Glutamatergic neuron (in vitro differentiated cells): Measurements from ENCODE around the gene RAD50. TPM values are rescaled to one million over a fixed set of nuclear protein-coding genes. Genes with fewer than 3 reads are reported as not detected.

ENCODE experiments used
- DNase-seq: peaks from one replicate; pipeline ENCODE4 v3.0.0; 2022
- H3K27ac Mint-ChIP-seq: one replicate; pipeline ENCODE4 v1.8.0; 2020; ENCODE audit warnings: mild to moderate bottlenecking, mixed read lengths, inconsistent platforms; ENCODE audit not compliant: unreplicated experiment
- H3K27me3 Mint-ChIP-seq: one replicate; pipeline ENCODE4 v1.8.0; 2020; ENCODE audit warnings: mild to moderate bottlenecking, moderate library complexity, mixed read lengths, inconsistent platforms; ENCODE audit not compliant: unreplicated experiment
- H3K36me3 Mint-ChIP-seq: one replicate; pipeline ENCODE4 v1.8.0; 2020; ENCODE audit warnings: mild to moderate bottlenecking, mixed read lengths, inconsistent platforms; ENCODE audit not compliant: unreplicated experiment
- H3K4me1 Mint-ChIP-seq: one replicate; pipeline ENCODE4 v1.8.0; 2020; ENCODE audit warnings: mild to moderate bottlenecking, low read depth, mixed read lengths, inconsistent platforms; ENCODE audit not compliant: unreplicated experiment
- H3K4me3 Mint-ChIP-seq: one replicate; pipeline ENCODE4 v1.8.0; 2020; ENCODE audit warnings: mild to moderate bottlenecking, mixed read lengths, inconsistent platforms; ENCODE audit not compliant: unreplicated experiment
- H3K9me3 Mint-ChIP-seq: one replicate; pipeline ENCODE4 v1.8.0; 2020; ENCODE audit warnings: mild to moderate bottlenecking, moderate library complexity, mixed read lengths, inconsistent platforms; ENCODE audit not compliant: unreplicated experiment
- total RNA-seq: library from RNA; stranded (reverse); fragmentation: NEBNext Ultra II Directional; extraction: Animal tissue kit (Norgen Biotek cat#: 25700); gene quantifications from one replicate; pipeline ENCODE4 v1.2.1, GENCODE V29; 2021; ENCODE audit not compliant: unreplicated experiment
- TF ChIP-seq, protein P1 (sequence below): fragments of 200-600 bp; sonication (generic); IDR thresholded peaks from one replicate; pipeline ENCODE4 v1.5.0; 2021; ENCODE audit not compliant: partially characterized antibody, unreplicated experiment

Gene RAD50
- total RNA-seq, 1 donor from 2014 or later = 34.9 TPM

DNA sequence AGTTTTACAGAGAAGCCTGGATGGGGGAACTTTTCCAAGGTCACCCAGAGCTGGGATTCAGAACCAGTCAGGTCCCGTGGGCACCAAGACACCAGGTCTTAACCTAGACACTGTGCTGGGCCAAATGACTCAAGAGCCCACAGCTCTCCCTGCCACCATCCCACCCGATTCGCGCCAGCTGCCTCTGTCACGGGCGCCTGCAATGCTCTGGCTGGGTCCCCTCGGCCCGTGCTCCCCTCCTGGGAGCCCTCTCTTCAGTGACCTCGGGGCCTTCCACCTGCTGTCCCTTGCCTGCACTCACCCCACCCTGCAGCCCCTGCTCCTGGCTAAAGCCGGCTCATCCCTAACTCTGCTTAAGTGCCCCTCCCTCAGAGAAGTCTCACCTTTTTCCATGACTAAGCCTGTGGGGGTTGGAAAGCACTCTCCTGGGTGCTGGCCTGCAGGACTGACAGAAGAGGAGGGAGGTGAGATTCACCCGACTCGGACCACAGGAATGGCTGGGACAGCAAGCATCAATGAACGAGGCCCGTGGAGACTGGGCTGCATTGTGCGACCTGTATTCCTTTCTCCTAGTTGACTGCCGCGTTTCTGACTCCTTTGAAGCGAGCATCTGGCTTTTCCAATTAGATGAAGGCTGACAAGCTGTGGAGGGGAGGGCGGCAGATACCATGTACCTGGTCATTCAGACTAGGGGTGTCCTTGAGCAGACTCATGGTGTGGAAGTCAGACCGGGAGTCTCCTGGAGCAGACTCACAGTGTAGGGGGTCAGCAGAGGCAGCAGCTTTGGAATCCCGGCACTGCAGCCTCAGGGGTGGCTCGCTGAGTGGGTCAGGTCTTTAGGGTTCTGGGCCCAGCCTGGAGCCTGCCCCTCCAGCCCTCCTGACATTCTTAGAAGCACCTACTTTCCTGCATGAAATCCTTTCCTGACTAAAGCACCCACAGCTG is 111.3 kb downstream of the RAD50 start:
- H3K27me3 Mint-ChIP-seq = peaks cover 2% of the 10 kb centered on the region
- TF ChIP-seq, protein P1, sequence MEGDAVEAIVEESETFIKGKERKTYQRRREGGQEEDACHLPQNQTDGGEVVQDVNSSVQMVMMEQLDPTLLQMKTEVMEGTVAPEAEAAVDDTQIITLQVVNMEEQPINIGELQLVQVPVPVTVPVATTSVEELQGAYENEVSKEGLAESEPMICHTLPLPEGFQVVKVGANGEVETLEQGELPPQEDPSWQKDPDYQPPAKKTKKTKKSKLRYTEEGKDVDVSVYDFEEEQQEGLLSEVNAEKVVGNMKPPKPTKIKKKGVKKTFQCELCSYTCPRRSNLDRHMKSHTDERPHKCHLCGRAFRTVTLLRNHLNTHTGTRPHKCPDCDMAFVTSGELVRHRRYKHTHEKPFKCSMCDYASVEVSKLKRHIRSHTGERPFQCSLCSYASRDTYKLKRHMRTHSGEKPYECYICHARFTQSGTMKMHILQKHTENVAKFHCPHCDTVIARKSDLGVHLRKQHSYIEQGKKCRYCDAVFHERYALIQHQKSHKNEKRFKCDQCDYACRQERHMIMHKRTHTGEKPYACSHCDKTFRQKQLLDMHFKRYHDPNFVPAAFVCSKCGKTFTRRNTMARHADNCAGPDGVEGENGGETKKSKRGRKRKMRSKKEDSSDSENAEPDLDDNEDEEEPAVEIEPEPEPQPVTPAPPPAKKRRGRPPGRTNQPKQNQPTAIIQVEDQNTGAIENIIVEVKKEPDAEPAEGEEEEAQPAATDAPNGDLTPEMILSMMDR = no peak
- peaks cover 13% of the 10 kb centered on the region for H3K4me1 Mint-ChIP-seq
- no peak overlapping the region for H3K4me3 Mint-ChIP-seq
- peaks cover 5% of the 10 kb centered on the region for H3K9me3 Mint-ChIP-seq
- H3K36me3 Mint-ChIP-seq = no peaks in the 10 kb centered on the region
- no peak overlapping the region for H3K27ac Mint-ChIP-seq
- DNase-seq = no peak

DNA sequence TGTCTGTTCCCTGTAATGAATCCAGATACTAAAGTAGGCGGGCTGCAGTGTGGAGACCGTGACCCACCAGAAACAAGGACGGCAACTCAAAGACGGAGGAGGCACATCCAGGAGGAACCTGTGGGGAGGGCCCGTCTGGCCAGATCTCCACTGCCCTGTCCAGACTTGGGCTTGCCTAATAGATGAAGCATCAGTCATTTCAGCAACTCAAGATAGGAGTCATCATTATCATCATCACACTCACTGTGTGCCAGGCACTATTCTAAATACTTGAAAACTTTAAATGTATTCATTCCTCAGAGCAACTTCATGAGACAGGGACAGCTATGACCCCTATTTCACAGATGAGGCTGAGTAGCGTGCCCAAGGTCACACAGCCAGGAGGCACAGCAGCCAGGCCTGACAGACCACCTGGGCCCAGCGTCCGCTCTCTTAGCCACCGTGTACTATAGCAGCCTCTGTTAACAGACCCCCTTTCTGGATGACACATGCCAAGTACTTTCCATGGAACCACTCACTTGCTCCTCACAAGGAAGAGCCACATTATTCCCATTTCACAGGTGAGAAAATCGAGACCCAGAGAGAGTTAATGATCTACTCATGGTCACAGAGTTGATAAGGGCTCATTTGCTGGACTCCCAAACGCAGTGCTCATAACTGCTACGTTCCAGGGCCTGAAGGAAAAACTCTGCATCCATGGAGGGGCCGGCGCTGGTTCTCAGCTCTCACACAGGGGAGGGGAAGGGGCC is 112.1 kb downstream of the RAD50 start:
- DNase-seq = no peak
- Mint-ChIP-seq H3K36me3 (no peaks in the 10 kb centered on the region), H3K4me3 (no peak overlapping the region), H3K4me1 (peaks cover 8% of the 10 kb centered on the region), H3K27me3 (peaks cover 3% of the 10 kb centered on the region), H3K27ac (no peak overlapping the region), H3K9me3 (peaks cover 5% of the 10 kb centered on the region)
- TF ChIP-seq, protein P1 = no peak

DNA sequence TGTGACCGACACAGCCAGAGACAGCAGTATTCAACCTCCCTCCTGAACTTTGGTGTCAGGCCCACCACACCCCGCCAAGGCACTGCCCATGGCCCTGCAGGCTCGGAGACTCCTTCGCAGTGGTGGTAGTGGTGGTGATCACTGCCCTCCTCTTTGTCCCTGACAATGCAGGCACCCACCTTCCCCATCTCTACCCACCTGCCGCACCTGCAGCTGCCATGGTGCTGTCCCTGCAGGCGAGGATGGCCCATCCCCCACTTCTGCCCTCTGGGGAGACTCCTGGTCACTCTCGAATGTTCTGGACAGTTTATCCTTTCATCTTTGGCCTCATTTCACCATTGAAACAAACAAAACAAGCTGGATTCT is 112.7 kb downstream of the RAD50 start:
- Mint-ChIP-seq H3K9me3 (peaks cover 5% of the 10 kb centered on the region), H3K36me3 (peaks cover 3% of the 10 kb centered on the region), H3K4me3 (no peak overlapping the region), H3K27me3 (peaks cover 6% of the 10 kb centered on the region), H3K4me1 (peaks cover 2% of the 10 kb centered on the region), H3K27ac (no peak overlapping the region)
- TF ChIP-seq, protein P1 = no peak
- DNase-seq = no peak

DNA sequence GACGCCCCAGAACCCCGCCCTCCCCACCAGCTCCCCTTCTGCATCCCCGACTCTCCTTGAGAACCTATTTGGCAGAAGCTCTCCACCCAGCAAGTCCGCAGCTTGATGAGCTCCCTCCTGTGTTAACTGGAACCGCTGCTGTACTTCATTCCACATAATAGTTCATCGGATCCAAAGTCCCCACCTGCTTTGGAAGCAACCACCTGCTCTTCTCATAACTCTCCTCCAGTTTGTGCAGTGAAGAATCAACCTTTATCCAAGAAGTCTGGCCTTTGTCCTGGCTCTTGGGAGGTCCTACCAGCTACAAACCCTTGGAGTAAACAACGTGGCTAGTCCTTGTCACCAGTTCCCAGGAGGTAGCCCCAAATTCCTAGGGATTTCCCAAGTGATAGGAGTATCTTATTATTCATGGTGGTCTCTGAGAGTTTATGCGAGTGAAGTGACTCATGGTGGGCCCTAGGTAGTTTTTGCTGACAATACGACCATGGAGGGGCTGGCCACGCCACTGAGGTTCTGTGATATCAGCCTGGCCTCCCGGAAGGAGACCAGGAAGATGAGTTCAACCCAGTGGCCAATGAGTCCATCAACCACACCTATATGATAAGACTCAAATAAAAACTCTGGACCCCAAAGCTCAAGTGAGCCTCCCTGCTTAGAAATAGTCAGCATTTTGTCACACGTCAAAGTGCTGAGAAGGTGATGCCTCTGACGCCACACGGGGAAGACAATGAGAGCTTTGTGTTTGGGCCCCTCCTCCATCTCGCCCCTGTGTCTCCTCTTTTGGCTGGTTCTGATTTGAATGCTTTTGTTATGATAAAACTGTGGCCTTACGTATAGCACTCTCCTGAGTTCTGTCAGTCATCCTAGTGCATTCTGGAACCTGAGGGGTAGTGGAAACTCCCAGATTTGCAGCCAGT is 113.4 kb downstream of the RAD50 start:
- TF ChIP-seq, protein P1 = no peak
- H3K4me1 Mint-ChIP-seq = peaks cover 1% of the 10 kb centered on the region
- H3K27me3 Mint-ChIP-seq = peaks cover 6% of the 10 kb centered on the region
- H3K36me3 Mint-ChIP-seq = peaks cover 4% of the 10 kb centered on the region
- no peak for DNase-seq
- H3K4me3 Mint-ChIP-seq = no peak overlapping the region
- H3K9me3 Mint-ChIP-seq = peaks cover 5% of the 10 kb centered on the region
- no peak overlapping the region for H3K27ac Mint-ChIP-seq
